ENCODE results near the gene RASSF10. TPM values are rescaled to one million over a fixed set of nuclear protein-coding genes. Genes with fewer than 3 reads are reported as not detected.

RASSF10 gene
- total RNA-seq, 1 experiment from 2014 or later: not detected

GRCh38 chr11:13061294-13061990, 52.3 kb downstream of the RASSF10 start:
- no peak for DNase-seq (ENCODE audit: low read depth, low spot score)
- BruUV-seq (replicated peaks): no TSS peak
- Histone ChIP-seq H3K4me2 (ENCODE audit: low read length) (no peak overlapping the region), H3K27ac (ENCODE audit: low read depth, low read length) (no peak overlapping the region), H3K4me1 (ENCODE audit: control insufficient read depth in 1 of 2, insufficient read depth in 2 of 2, low read length in 2 of 2) (no peaks in the 10 kb centered on the region), H3K4me3 (replicated peaks in 1 of 2; ENCODE audit: low read depth in 1 of 2, low read length in 2 of 2) (no peak overlapping the region), H3K27me3 (ENCODE audit: insufficient read depth, low read length) (no peaks in the 10 kb centered on the region), H3K79me2 (ENCODE audit: insufficient read depth, low read length) (no peaks in the 10 kb centered on the region), H3K36me3 (ENCODE audit: control insufficient read depth in 1 of 2, insufficient read depth in 2 of 2, low read length in 2 of 2) (no peaks in the 10 kb centered on the region), H2AFZ (ENCODE audit: low read depth, low read length, poor library complexity, severe bottlenecking) (no peak overlapping the region), H3K9me3 (ENCODE audit: control insufficient read depth in 1 of 2, insufficient read depth in 1 of 2, low read depth in 1 of 2, low read length in 2 of 2) (no peaks in the 10 kb centered on the region; a peak in 1 of 4 replicates), H4K20me1 (ENCODE audit: insufficient read depth) (no peaks in the 10 kb centered on the region), H3K9ac (ENCODE audit: low read length) (no peak overlapping the region), H3K9me2 (ENCODE audit: insufficient read depth) (no peaks in the 10 kb centered on the region)
- intact Hi-C loops (cut with micrococcal nuclease): no loop called here
- CTCF ChIA-PET: no interaction called here
- POLR2A ChIA-PET: no interaction called here
- no peak for TF ChIP-seq ATF3 (IDR thresholded peaks at IDR 0.05)
- TF ChIP-seq, protein P1, sequence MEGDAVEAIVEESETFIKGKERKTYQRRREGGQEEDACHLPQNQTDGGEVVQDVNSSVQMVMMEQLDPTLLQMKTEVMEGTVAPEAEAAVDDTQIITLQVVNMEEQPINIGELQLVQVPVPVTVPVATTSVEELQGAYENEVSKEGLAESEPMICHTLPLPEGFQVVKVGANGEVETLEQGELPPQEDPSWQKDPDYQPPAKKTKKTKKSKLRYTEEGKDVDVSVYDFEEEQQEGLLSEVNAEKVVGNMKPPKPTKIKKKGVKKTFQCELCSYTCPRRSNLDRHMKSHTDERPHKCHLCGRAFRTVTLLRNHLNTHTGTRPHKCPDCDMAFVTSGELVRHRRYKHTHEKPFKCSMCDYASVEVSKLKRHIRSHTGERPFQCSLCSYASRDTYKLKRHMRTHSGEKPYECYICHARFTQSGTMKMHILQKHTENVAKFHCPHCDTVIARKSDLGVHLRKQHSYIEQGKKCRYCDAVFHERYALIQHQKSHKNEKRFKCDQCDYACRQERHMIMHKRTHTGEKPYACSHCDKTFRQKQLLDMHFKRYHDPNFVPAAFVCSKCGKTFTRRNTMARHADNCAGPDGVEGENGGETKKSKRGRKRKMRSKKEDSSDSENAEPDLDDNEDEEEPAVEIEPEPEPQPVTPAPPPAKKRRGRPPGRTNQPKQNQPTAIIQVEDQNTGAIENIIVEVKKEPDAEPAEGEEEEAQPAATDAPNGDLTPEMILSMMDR (IDR thresholded peaks at IDR 0.05 in 2 of 3, conservative IDR thresholded peaks at IDR 0.05 in 1 of 3; ENCODE audit: borderline replicate concordance in 1 of 3, insufficient read depth in 1 of 3, low read depth in 2 of 3, low read length in 2 of 3): no peak
- TF ChIP-seq ZNF274 (IDR thresholded peaks at IDR 0.05; ENCODE audit: low read depth, low read length): no peak
- no peak for TF ChIP-seq ZBTB33 (IDR thresholded peaks at IDR 0.05; ENCODE audit: extremely low read depth, insufficient replicate concordance, low read length)
- TF ChIP-seq ZFX (IDR thresholded peaks at IDR 0.05): no peak
- TF ChIP-seq REST (IDR thresholded peaks at IDR 0.05; ENCODE audit: low read depth): no peak
- TF ChIP-seq EGR1 (IDR thresholded peaks at IDR 0.05; ENCODE audit: low read depth): no peak
- TF ChIP-seq YY1 (IDR thresholded peaks at IDR 0.05; ENCODE audit: extremely low read depth, insufficient replicate concordance, low read depth, low read length): no peak
- TF ChIP-seq JUND (IDR thresholded peaks at IDR 0.05): no peak
- RAD21 ChIA-PET (ENCODE audit: low non-redundant PET in 1 of 2, low total read pairs in 2 of 2, uncharacterized antibody in 2 of 2, unreplicated experiment in 2 of 2): no interaction called here
- ATAC-seq: no peak

All from HCT116 (cell line).